GM12874 (cell line): ENCODE results near the gene NDUFB10.
A peak's percentile ranks its signal among the peaks of the same experiment; 100 is the strongest.

Experiments
- CTCF ChIP-seq: IDR thresholded peaks from 2 replicates; pipeline ENCODE4 v1.5.1; 2011; ENCODE audit warnings: low read depth, mild to moderate bottlenecking, control low read depth, low read length, moderate library complexity; ENCODE audit not compliant: insufficient read depth

Gene NDUFB10

GRCh38 chr16:1920727-1921171, 38.6 kb upstream of the NDUFB10 start:
- TF ChIP-seq CTCF, result no peak

- no peak for TF ChIP-seq CTCF
These were observed 37.0 kb upstream of the NDUFB10 start for GRCh38 chr16:1922357-1922756.

GRCh38 chr16:1923299-1924034, 35.9 kb upstream of the NDUFB10 start:
- peak; percentile 47 for TF ChIP-seq CTCF

GRCh38 chr16:1924095-1924494, 35.2 kb upstream of the NDUFB10 start:
- no peak for TF ChIP-seq CTCF

- TF ChIP-seq CTCF, result no peak
These were observed 33.1 kb upstream of the NDUFB10 start for GRCh38 chr16:1926271-1926670.

GRCh38 chr16:1929105-1929504, 30.2 kb upstream of the NDUFB10 start:
- TF ChIP-seq CTCF, result no peak

GRCh38 chr16:1929578-1930337, 29.6 kb upstream of the NDUFB10 start:
- peak; percentile 95 for TF ChIP-seq CTCF
